ENCODE measurements around the gene PRSS48.
"Not testable (repeated sequence)": the region's sequence is repeated elsewhere in the genome, so short reads cannot be mapped to it uniquely, and the experiment has no call there.

PRSS48 gene

DNA sequence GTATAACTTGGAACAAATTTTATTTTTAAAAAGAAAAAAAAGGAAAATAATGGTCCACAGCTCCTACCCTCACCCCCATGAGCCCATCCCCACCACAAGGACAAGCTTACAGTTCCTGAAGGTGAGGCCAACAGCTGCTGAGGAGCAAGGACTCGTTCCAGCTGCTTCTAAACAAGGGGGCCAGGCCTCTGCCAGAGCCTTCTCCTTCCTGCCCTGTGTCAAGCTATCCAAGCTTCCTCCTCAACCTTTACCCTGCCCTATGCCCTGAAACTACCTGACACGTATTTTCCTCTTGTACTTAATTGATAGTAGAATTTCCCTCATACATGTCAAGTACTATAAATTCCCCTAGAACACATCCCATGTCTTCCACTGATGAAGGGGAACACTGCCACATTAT lies 39.7 kb downstream of the PRSS48 start:
- no peak for DNase-seq (ENCODE audit: low read depth in 2 of 2)

- no peak for DNase-seq (ENCODE audit: low read depth in 2 of 2)
Observed at GRCh38 chr4:151318307-151319006, 41.5 kb downstream of the PRSS48 start.

DNA sequence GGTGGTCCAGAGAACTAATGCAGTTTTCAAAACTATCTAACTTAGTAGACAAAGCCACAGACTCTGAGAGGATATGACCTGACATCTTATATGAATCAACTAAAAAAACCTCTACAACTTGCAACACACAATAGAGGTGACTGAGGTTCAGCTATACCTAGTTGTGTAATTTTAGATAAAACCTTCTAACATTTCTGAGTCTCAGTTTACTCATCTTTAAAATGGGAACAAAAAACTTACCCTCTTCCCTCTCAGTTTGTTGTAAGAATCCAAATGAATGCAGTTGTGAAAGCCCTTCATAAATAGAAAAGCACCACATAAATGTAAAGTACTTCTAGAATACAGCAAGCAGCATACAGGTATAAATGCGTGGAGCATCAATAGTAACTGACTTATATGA lies 42.5 kb downstream of the PRSS48 start:
- DNase-seq (ENCODE audit: low read depth in 2 of 2) = no peak

DNA sequence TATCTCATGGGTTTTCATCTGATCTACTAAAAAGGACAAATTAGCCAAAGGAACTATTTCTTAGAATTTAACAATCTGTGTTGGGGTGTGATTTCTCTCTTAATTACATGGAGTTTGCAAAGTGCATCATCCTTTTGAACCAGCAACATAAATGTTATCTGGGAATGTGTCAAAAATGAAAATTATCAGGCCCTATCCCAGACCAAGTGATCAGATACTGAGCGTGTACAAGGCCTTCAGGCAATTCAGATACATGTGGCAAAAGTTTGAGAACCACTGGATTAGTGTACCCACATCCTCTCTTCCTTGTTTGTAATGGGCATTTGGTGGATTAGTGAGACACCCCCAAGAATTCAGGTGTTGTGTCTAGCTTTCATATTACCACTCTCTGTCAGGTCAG lies 44.6 kb downstream of the PRSS48 start:
- no peak for DNase-seq (ENCODE audit: low read depth in 2 of 2)

- not testable (repeated sequence) for DNase-seq (ENCODE audit: low read depth in 2 of 2)
Observed at GRCh38 chr4:151322161-151322560, 45.2 kb downstream of the PRSS48 start.

DNA sequence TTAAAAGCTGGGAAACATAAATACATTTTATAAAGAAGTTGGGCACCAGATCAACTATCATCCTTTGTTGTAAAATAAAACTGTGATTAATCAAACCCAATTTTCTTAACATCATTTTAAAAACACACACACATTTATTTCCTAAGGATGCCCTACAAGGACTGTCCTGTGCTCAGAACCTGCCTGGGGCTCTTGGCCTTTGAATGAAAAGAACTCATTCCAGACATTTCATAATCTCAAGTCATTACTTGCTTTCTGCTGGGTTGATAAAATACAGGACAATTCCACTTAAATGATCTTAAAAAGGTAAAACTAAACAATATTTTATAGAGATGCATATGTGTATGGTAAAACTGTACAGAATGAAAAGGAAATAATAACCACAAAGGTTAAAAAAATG lies 45.6 kb downstream of the PRSS48 start:
- no peak for DNase-seq (ENCODE audit: low read depth in 2 of 2)

- DNase-seq (ENCODE audit: low read depth in 2 of 2) = no peak
Observed at GRCh38 chr4:151323667-151324066, 46.7 kb downstream of the PRSS48 start.

DNA sequence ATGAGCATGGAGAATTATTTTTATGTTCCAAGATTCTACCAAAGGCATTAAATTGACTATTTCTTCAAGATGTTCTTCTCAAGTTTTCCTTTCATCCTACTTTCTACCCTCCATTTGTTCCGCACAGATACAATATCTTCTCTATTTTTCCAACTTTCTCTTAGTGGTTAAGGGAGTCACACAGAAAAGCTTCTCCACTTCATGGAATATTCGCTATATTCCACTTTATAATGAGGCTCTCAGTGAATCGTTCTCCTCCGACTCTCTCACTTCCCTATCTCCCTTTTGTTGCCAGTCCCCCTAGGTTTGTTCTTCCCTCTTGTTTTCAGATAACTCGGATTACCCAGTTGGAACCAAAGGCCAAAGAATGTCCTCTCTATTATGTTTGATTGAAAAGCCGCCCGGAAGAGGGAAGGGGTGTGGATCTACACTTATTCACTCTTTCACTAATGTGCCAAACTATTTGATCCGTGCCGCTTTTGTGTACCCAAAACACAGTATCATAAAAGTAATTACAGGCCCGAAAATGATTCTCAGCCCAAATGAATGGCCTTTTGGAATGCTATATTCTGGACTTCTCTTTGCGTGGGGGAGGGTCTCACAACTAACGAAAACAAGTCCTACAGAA lies 47.3 kb downstream of the PRSS48 start:
- DNase-seq (ENCODE audit: low read depth in 2 of 2) = no peak

DNA sequence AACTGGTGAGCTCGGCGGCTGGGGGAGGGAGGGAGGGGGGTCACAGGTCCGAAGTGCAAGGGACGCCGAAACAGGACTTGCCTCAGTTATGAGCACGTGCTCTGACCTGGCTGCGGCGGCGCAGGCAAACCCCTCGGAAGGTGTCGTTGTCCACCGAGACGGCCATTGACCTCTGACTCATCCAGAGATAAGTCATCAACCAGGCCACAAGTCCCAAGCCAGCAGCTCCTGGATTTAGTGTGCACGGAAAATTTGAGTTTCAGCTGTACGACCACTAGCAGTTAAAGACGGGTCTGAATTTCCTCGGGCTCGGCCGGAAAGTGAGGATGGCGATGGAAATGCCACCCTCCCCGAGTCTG lies 47.8 kb downstream of the PRSS48 start:
- no peak for DNase-seq (ENCODE audit: low read depth in 2 of 2)

DNA sequence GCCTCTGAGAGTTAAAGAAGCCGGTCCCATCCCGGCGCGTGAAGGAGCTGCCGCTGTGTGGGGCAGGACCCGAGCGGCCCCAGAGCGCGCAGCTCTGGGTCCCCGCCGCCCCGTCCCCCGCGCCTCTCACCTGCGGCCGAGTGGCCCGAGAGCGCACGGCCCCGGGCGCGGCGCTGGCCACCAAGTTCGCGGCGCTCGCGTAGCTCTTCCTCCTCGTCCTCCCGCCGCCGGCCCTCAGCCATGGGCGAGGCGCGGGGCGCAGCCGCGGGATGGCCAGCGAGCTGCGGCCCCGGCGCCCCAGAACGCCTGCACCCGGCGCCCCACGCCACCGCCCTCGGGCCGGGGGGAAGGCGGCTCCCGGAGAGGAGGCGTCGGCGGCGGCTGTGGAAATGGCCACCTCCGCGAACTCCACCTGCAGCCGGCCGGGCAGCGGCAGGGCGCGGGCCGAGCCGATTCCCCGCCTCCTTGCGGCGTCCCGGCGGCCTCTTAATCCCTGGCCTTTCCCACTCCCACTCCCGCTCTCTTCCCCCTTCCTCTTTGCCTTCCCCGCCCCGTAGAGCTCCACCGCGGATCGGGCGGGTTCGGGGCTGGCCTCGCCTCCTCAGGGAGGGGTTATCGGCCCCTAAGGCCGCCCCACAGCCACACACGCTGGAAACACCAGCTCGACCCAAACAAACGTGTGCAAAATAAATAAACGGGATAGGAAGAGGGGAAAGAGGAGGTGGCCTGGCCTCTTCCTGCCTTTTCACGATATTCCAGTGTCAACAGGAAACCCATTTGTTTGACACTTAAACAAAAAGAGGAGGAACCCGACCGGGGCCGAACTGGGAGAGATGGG lies 48.4 kb downstream of the PRSS48 start, which contains the start of gene SH3D19:
SH3D19 (minus strand) TSS at position 495 of the 838 bp plus-strand sequence; CDS start at position 242, 253 bp downstream.
- DNase-seq (ENCODE audit: low read depth in 2 of 2) = no peak

GRCh38 chr4:151325949-151326246 lies 48.9 kb downstream of the PRSS48 start:
- DNase-seq (ENCODE audit: low read depth in 2 of 2) = no peak

DNA sequence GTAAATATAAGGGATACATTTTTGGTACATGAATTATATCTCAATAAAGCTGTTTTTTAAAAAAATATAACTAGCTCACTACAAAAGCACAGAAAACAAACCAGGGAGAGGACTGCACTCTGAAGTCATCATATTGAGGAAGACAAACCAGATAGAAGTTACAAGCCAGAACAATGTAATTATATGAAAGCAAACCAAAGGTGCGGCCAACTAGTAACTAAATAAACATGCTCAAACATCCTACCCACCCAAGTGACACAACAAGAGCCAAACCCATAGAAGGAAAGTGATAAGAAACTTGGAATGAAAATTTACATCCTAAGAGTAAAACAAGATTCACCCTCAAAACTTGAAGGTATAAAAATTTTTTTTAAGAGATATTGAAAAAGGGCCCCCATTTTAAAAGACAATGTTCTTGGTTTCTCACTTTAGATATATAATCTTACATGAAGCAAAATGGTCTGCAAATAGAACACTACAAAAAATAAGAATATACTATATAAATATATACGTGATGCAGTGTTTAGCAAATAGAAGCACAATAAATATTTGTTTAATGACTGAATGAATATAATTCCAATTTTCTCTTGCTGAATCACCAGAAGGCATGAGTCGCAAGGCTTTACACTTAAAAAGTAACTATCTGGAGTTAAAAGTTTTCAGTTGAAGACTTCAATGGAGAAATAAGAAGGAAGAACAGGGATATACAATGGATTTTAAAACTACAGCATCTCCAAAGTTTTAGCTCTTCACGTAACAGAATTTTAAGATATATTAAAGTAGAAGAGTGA lies 52.5 kb downstream of the PRSS48 start:
- DNase-seq (ENCODE audit: low read depth in 2 of 2) = no peak

DNA sequence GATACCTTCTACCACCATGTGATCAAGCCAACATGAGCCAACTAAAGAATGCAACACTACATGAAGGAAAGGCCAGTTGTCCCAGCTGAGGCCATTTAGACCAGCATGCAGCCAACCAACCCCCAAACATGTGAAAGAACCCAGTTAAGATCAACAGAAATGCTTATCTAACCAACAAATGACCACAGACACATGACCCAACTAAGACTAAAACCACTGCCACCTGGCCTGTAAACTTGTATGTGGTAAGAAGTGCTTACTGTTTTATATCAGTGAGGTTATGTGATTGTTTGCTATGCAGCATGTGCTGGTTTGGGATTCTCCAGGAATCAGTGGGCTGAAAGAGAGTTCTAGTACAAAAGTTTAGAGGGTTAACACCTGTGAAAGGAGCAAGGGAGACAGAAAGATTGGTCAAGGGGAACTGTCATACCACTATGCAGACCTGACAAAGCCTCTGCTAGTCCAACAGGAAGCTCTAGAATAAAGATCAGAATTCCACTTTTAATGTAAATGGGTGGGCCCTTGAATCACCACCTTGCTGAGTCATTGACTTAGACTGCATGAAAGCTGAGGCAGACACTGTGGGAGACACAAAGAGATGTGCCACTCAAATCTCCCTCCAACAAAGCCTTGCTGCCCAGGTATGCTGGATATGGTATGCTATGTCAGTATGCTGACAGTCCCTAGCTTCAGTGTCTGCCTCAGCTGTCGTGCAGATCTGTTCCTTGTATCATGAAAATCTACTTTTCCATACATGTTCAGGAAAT lies 54.5 kb downstream of the PRSS48 start:
- DNase-seq (ENCODE audit: low read depth in 2 of 2) = no peak

GRCh38 chr4:151339467-151339866 lies 62.5 kb downstream of the PRSS48 start:
- no peak for DNase-seq (ENCODE audit: low read depth in 2 of 2)

DNA sequence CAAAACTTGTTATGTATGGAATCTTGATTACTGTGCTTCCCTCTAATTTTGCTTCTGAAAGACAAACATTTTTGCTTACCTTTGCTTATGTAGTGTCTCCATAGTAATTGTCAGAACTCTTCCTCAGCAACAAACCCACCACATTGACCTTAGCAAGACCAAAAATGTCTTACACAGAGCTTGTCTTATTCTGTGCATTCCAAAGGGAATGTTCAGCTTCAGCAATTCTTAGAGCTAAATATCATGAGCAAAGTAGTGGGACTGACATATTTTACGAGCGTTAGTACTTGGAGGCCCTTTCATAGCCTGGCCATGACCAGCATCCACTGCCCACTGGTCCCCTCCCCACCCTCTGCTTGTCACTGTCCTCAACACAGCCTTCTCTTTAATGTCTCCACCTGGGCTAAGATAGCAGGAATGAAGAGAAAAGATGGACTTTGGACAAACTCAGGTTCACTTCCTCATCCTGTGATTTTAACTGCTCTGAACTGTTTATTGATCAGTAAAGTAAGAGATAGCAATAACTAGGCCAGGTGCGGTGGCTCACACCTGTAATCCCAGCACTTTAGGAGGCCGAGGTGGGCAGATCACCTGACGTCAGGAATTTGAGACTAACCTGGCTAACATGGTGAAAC lies 63.9 kb downstream of the PRSS48 start:
- DNase-seq (ENCODE audit: low read depth in 2 of 2) = no peak
